Astrocyte (in vitro differentiated cells and primary cell): Measurements from ENCODE around the gene ODF2. TPM values are rescaled to one million over a fixed set of nuclear protein-coding genes. Genes with fewer than 3 reads are reported as not detected.
A peak's percentile ranks its signal among the peaks of the same experiment; 100 is the strongest.

Experiments
- DNase-seq: peaks from one replicate; pipeline ENCODE4 v3.0.0-alpha.2; 2010; ENCODE audit warnings: low read depth
- FAIRE-seq: peaks from 2 replicates; lab custom pipeline; 2011; peaks lifted over from hg19 to GRCh38; lab: Jason Lieb, UNC
- H2AFZ ChIP-seq: 2 replicates; pipeline ENCODE4 v1.6.0; 2012; ENCODE audit warnings: low read depth, low read length, inconsistent platforms
- H3K27ac ChIP-seq: 2 replicates; pipeline ENCODE4 v1.5.1; 2011; ENCODE audit warnings: low read depth, low read length, inconsistent platforms
- H3K27me3 ChIP-seq: 2 replicates; pipeline ENCODE4 v1.6.0; 2011; ENCODE audit warnings: low read length, inconsistent platforms; ENCODE audit not compliant: insufficient read depth
- H3K36me3 ChIP-seq: 2 replicates; pipeline ENCODE4 v1.5.1; 2011; ENCODE audit warnings: low read length, inconsistent platforms; ENCODE audit not compliant: insufficient read depth
- H3K4me1 ChIP-seq: 2 replicates; pipeline ENCODE4 v1.5.1; 2011; ENCODE audit warnings: low read length, inconsistent platforms; ENCODE audit not compliant: insufficient read depth
- H3K4me2 ChIP-seq: 2 replicates; pipeline ENCODE4 v1.6.0; 2012; ENCODE audit warnings: low read length, inconsistent platforms
- H3K4me3 ChIP-seq: 2 replicates; pipeline ENCODE4 v1.5.1; 2011; ENCODE audit warnings: low read depth, mild to moderate bottlenecking, low read length, inconsistent platforms; ENCODE audit not compliant: insufficient read depth
- H3K79me2 ChIP-seq: 2 replicates; pipeline ENCODE4 v1.6.0; 2012; ENCODE audit warnings: mild to moderate bottlenecking, low read length, inconsistent platforms; ENCODE audit not compliant: insufficient read depth
- H3K9ac ChIP-seq: 2 replicates; pipeline ENCODE4 v1.6.0; 2012; ENCODE audit warnings: mild to moderate bottlenecking, low read length, inconsistent platforms
- H3K9me3 ChIP-seq: 2 replicates; pipeline ENCODE4 v1.5.1; 2012; ENCODE audit warnings: low read depth, mild to moderate bottlenecking, low read length, inconsistent platforms; ENCODE audit not compliant: insufficient read depth
- H4K20me1 ChIP-seq: 2 replicates; pipeline ENCODE4 v1.6.0; 2012; ENCODE audit warnings: low read length, inconsistent platforms; ENCODE audit not compliant: insufficient read depth
- H3K27ac Mint-ChIP-seq: one replicate; pipeline ENCODE4 v1.8.0; 2021; ENCODE audit warnings: mild to moderate bottlenecking, mixed read lengths; ENCODE audit not compliant: unreplicated experiment
- H3K27me3 Mint-ChIP-seq: one replicate; pipeline ENCODE4 v1.8.0; 2021; ENCODE audit warnings: low read depth, mixed read lengths; ENCODE audit not compliant: unreplicated experiment
- H3K36me3 Mint-ChIP-seq: one replicate; pipeline ENCODE4 v1.8.0; 2021; ENCODE audit warnings: low read depth, mixed read lengths; ENCODE audit not compliant: unreplicated experiment
- H3K4me1 Mint-ChIP-seq: one replicate; pipeline ENCODE4 v1.8.0; 2021; ENCODE audit warnings: low read depth, mixed read lengths; ENCODE audit not compliant: unreplicated experiment
- H3K4me3 Mint-ChIP-seq: one replicate; pipeline ENCODE4 v1.8.0; 2021; ENCODE audit warnings: mild to moderate bottlenecking, moderate library complexity, mixed read lengths; ENCODE audit not compliant: unreplicated experiment
- H3K9me3 Mint-ChIP-seq: one replicate; pipeline ENCODE4 v1.8.0; 2021; ENCODE audit warnings: mild to moderate bottlenecking, mixed read lengths; ENCODE audit not compliant: unreplicated experiment
- CTCF ChIP-seq: IDR thresholded peaks from 2 replicates; pipeline ENCODE4 v1.5.1; 2011; ENCODE audit warnings: low read depth, mild to moderate bottlenecking, inconsistent platforms, low read length, moderate library complexity; ENCODE audit not compliant: insufficient read depth
- EZH2 ChIP-seq: IDR thresholded peaks from 2 replicates; pipeline ENCODE4 v1.6.1; 2012; ENCODE audit warnings: mild to moderate bottlenecking, low read length, inconsistent platforms; ENCODE audit not compliant: insufficient read depth
- total RNA-seq: library from RNA; stranded (reverse); gene quantifications from 2 replicates; pipeline ENCODE4 v1.2.1, GENCODE V29; 2021

Gene ODF2
- total RNA-seq, 1 donor from 2014 or later = 26.2 TPM

GRCh38 chr9:128548876-128549275, 93.1 kb downstream of the ODF2 start:
- TF ChIP-seq CTCF = no peak
- no peak for TF ChIP-seq EZH2
- Histone ChIP-seq H3K27ac (no peak overlapping the region), H3K9me3 (no peaks in the 10 kb centered on the region), H3K27me3 (no peaks in the 10 kb centered on the region), H4K20me1 (peaks cover 11% of the 10 kb centered on the region), H2AFZ (no peak overlapping the region), H3K4me3 (no peak overlapping the region), H3K4me2 (no peak overlapping the region), H3K79me2 (peaks cover 15% of the 10 kb centered on the region), H3K4me1 (peaks cover 19% of the 10 kb centered on the region), H3K36me3 (no peaks in the 10 kb centered on the region), H3K9ac (no peak overlapping the region)
- no peaks in the 10 kb centered on the region for H3K9me3 Mint-ChIP-seq
- H3K4me3 Mint-ChIP-seq = peak overlapping the region; percentile 57
- peak overlapping the region; percentile 31 for H3K27ac Mint-ChIP-seq
- H3K36me3 Mint-ChIP-seq = peaks cover under 1% of the 10 kb centered on the region
- no peaks in the 10 kb centered on the region for H3K27me3 Mint-ChIP-seq
- H3K4me1 Mint-ChIP-seq = peaks cover 26% of the 10 kb centered on the region
- FAIRE-seq = no peak
- no peak for DNase-seq

- Histone ChIP-seq H3K4me1 (peaks cover 33% of the 10 kb centered on the region), H3K36me3 (no peaks in the 10 kb centered on the region), H3K79me2 (peaks cover 28% of the 10 kb centered on the region), H4K20me1 (peaks cover 24% of the 10 kb centered on the region), H3K27ac (peak overlapping the region; percentile 80), H3K4me3 (no peak overlapping the region), H3K9me3 (no peaks in the 10 kb centered on the region), H3K27me3 (no peaks in the 10 kb centered on the region), H3K4me2 (peak overlapping the region; percentile 95), H2AFZ (peak overlapping the region; percentile 24), H3K9ac (peak overlapping the region; percentile 85)
- Mint-ChIP-seq H3K9me3 (no peaks in the 10 kb centered on the region), H3K36me3 (no peaks in the 10 kb centered on the region), H3K27me3 (no peaks in the 10 kb centered on the region), H3K4me1 (peaks cover 26% of the 10 kb centered on the region), H3K4me3 (peak overlapping the region; percentile 34), H3K27ac (peak overlapping the region; percentile 96)
- DNase-seq (no peak), FAIRE-seq (no peak)
- TF ChIP-seq CTCF (no peak), EZH2 (no peak)
Observed at GRCh38 chr9:128550226-128550625, 94.4 kb downstream of the ODF2 start.

Other genes with a start within 250 kb of the ODF2 start
- gene GOLGA2, start 180.0 kb upstream of the ODF2 start, total RNA-seq = 105 and 117 TPM in 2 replicates
- gene SWI5, start 179.7 kb upstream of the ODF2 start, total RNA-seq = 29.2 and 30.8 TPM in 2 replicates
- 26.6 and 27.9 TPM in 2 replicates for gene TRUB2, start 133.6 kb upstream of the ODF2 start, total RNA-seq
- gene COQ4, start 133.2 kb upstream of the ODF2 start, total RNA-seq = 31.4 and 31.5 TPM in 2 replicates
- gene SLC27A4, start 115.5 kb upstream of the ODF2 start, total RNA-seq = 26.1 and 26.9 TPM in 2 replicates
- 50.7 and 51.6 TPM in 2 replicates for gene URM1, start 84.6 kb upstream of the ODF2 start, total RNA-seq
- gene CERCAM, start 35.1 kb upstream of the ODF2 start, total RNA-seq = 66.1 and 99.8 TPM in 2 replicates
- gene GLE1, start 48.7 kb downstream of the ODF2 start, total RNA-seq = 15.0 and 17.5 TPM in 2 replicates
- gene SPTAN1, start 96.6 kb downstream of the ODF2 start, total RNA-seq = 523 and 604 TPM in 2 replicates
- 19.5 and 20.6 TPM in 2 replicates for gene DYNC2I2, start 200.8 kb downstream of the ODF2 start, total RNA-seq
- gene SET, start 233.2 kb downstream of the ODF2 start, total RNA-seq = 361 and 397 TPM in 2 replicates
- 2.3 and 3.1 TPM in 2 replicates for gene PKN3, start 246.5 kb downstream of the ODF2 start, total RNA-seq